GM13977 (cell line): ENCODE measurements around the gene ANKRD44.

Source experiments
- DNase-seq: peaks from one replicate; pipeline ENCODE4 v3.0.0; 2012; ENCODE audit warnings: low spot score
- in situ Hi-C: fragments of 300-500 bp; cut with MboI; formaldehyde crosslinking; loops from one replicate; pipeline ENCODE4 v1.12.0; 2022; ENCODE audit warnings: low sequenced_read_pairs, low pct_unique_long_range_greater_than_20kb, mixed read lengths, inconsistent platforms; ENCODE audit not compliant: unreplicated experiment
- TF ChIP-seq, protein P1 (sequence below): IDR thresholded peaks from 2 replicates; pipeline ENCODE4 v1.5.1; 2012; ENCODE audit warnings: mild to moderate bottlenecking, control low read depth; ENCODE audit not compliant: insufficient read depth; ENCODE audit errors: extremely low read depth, missing control alignments

ANKRD44 gene

GRCh38 chr2:197239434-197239833 is 71.1 kb downstream of the ANKRD44 start:
- in situ Hi-C loops: no loop called here
- DNase-seq: no peak
- TF ChIP-seq, protein P1, sequence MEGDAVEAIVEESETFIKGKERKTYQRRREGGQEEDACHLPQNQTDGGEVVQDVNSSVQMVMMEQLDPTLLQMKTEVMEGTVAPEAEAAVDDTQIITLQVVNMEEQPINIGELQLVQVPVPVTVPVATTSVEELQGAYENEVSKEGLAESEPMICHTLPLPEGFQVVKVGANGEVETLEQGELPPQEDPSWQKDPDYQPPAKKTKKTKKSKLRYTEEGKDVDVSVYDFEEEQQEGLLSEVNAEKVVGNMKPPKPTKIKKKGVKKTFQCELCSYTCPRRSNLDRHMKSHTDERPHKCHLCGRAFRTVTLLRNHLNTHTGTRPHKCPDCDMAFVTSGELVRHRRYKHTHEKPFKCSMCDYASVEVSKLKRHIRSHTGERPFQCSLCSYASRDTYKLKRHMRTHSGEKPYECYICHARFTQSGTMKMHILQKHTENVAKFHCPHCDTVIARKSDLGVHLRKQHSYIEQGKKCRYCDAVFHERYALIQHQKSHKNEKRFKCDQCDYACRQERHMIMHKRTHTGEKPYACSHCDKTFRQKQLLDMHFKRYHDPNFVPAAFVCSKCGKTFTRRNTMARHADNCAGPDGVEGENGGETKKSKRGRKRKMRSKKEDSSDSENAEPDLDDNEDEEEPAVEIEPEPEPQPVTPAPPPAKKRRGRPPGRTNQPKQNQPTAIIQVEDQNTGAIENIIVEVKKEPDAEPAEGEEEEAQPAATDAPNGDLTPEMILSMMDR: no peak

DNA sequence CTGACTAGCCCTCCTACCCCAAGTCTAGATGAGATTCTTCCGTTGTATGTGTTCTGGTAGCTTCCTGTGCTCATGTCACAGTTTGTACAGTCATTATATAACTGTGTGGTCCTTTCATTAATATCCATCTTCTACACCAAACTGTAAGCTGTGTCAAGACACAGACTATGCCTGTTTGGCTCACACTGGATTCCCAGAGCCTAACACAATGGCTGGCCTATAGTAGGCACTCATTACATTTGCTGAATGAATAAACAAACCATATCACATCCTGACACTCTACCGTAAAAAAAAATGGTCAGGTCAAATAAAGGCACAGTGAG is 72.6 kb downstream of the ANKRD44 start:
- no peak for DNase-seq
- TF ChIP-seq, protein P1: no peak
- in situ Hi-C loops: no loop called here

- DNase-seq: no peak
- TF ChIP-seq, protein P1: no peak
- in situ Hi-C loops: no loop called here
These were observed 73.1 kb downstream of the ANKRD44 start for GRCh38 chr2:197237291-197238042.

- no peak for DNase-seq
- in situ Hi-C loops: no loop called here
- TF ChIP-seq, protein P1: no peak
These were observed 73.8 kb downstream of the ANKRD44 start for GRCh38 chr2:197236816-197237215.

DNA sequence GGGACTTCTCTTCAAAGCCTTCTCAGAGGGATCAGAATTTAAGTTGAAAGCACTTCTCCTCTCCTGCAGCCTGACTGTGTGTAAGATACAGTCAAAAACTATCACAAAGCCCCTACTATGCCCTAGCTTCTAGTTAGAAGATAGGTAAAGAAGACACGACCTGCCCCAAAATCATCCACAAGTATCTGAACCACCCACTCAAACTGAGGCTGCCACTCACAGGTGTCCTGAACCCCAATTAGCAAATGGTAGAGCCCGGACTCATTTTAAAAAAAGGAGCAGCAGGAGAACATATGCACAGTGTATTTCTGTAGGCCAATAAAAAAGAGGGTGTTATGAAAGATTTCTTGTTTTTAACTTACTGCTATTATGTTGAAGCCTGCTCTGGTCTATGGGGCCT is 74.4 kb downstream of the ANKRD44 start:
- no peak for DNase-seq
- in situ Hi-C loops: no loop called here
- TF ChIP-seq, protein P1: no peak

DNA sequence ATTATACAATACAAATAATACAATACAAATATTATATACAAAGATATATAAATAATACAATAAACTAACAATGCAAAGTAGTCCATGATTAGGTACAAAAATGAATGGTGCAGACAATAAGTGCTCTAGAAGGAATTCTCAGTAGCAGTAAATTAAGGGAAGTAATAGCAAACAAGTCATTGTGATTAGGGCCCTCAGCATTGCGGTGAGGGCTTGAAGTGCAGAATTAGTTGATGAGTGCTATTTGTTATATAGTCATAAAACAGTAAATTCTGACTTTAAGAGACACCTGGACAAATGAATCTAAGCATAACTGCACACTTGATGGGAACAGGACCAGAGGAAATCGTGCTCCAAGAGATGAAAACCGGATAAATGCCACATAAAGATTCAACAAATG is 74.9 kb downstream of the ANKRD44 start:
- in situ Hi-C loops: no loop called here
- TF ChIP-seq, protein P1: no peak
- no peak for DNase-seq

- DNase-seq: no peak
- TF ChIP-seq, protein P1: no peak
- in situ Hi-C loops: no loop called here
These were observed 75.8 kb downstream of the ANKRD44 start for GRCh38 chr2:197234671-197235191.
